Measurements from ENCODE around the gene RBM26.

DNA sequence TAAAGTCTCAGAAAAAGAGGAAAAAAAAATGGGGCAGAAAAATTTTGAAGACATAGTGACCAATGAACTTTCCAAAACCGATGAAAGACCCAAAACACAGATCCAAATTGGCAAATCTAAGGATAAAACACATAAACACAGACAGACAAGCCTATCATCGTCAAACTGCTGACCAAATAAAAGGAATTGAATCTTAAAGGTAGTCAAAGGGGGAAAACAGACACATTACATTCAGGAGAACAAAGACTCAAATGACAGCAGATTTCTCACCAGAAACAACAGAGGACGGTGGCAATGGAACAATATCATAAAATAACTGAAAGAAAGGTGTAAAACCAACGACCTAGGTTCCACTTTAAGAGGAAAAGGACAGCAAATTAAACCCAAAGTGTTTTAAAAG is 10.2 kb downstream of the RBM26 start:
- no peak for TF ChIP-seq POLR2A (IDR thresholded peaks at IDR 0.05)
- TF ChIP-seq, protein P1, sequence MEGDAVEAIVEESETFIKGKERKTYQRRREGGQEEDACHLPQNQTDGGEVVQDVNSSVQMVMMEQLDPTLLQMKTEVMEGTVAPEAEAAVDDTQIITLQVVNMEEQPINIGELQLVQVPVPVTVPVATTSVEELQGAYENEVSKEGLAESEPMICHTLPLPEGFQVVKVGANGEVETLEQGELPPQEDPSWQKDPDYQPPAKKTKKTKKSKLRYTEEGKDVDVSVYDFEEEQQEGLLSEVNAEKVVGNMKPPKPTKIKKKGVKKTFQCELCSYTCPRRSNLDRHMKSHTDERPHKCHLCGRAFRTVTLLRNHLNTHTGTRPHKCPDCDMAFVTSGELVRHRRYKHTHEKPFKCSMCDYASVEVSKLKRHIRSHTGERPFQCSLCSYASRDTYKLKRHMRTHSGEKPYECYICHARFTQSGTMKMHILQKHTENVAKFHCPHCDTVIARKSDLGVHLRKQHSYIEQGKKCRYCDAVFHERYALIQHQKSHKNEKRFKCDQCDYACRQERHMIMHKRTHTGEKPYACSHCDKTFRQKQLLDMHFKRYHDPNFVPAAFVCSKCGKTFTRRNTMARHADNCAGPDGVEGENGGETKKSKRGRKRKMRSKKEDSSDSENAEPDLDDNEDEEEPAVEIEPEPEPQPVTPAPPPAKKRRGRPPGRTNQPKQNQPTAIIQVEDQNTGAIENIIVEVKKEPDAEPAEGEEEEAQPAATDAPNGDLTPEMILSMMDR (IDR thresholded peaks at IDR 0.05 in 4 of 5, conservative IDR thresholded peaks at IDR 0.05 in 1 of 5): no peak
